ENCODE results near the gene U2SURP. TPM values are rescaled to one million over a fixed set of nuclear protein-coding genes. Genes with fewer than 3 reads are reported as not detected.

Gene U2SURP
- total and polyA plus RNA-seq, 2 donors (not counting 1 experiment from before 2014, with no cell fraction given), result 39.1 to 44.8 TPM

DNA sequence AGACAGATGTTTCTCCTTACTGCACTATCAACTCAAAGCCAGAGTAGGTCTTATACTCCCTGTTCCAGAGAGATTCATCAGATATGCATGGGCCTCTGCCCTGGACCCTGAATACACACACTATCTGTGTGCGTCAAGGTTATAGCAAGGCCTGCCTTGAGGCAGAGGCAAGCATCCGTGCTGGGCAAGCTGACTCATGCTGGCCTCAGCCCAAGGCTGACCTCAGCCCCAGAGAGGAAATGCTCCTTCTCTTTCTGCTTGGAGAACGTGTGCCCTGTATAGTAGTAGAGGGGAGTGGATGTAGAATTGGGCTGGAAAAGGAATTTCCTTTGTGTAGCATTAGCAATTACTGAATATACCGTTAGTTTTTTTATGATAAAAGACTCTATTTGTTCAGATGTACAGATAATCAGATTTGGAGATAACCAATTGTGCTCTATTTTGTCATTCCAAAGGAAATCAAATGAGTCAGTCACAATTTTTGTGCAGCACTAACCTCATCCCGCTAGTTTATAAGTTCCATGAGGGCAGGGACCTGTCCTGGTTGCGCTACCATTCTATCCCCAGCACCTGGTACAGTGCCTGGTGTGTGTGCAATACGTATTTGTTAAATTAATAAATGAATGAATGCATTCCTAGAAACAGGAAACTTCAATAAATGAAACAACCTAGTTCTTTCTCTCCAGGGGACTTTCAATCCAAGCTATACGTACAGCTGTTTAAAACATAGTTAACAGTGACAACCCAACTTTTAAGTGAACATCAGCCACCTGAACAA, 24.6 kb upstream of the U2SURP start:
- Histone ChIP-seq H3K4me1 (ENCODE audit: control insufficient read depth, extremely low read depth, insufficient read depth, low read length) (peaks cover 3% of the 10 kb centered on the region), H3K4me3 (replicated peaks in 1 of 4; ENCODE audit: control extremely low read depth in 1 of 4, insufficient read depth in 1 of 4, low read depth in 3 of 4, low read length in 4 of 4) (no peak overlapping the region), H3K4me2 (ENCODE audit: extremely low read depth, insufficient read depth, low read length) (no peak overlapping the region), H2AFZ (ENCODE audit: low read length) (no peak overlapping the region), H3K9me3 (ENCODE audit: control insufficient read depth, insufficient read depth, low read depth, low read length) (no peaks in the 10 kb centered on the region), H3K36me3 (ENCODE audit: control insufficient read depth, insufficient read depth, low read length) (no peaks in the 10 kb centered on the region), H4K20me1 (ENCODE audit: control insufficient read depth, extremely low read depth, insufficient read depth, low read length) (no peaks in the 10 kb centered on the region), H3K27me3 (ENCODE audit: control insufficient read depth, insufficient read depth, low read length) (no peaks in the 10 kb centered on the region), H3K9ac (ENCODE audit: insufficient read depth, low read length) (no peak overlapping the region), H3K27ac (ENCODE audit: insufficient read depth, low read length) (no peak overlapping the region), H3K79me2 (ENCODE audit: control insufficient read depth, insufficient read depth, low read length) (no peaks in the 10 kb centered on the region)
- peak; percentile 91 to 96 for DNase-seq (ENCODE audit: low read depth in 2 of 2)
- no peak for TF ChIP-seq EZH2 (IDR thresholded peaks at IDR 0.05; ENCODE audit: low read length, missing control alignments)
- TF ChIP-seq, protein P1, sequence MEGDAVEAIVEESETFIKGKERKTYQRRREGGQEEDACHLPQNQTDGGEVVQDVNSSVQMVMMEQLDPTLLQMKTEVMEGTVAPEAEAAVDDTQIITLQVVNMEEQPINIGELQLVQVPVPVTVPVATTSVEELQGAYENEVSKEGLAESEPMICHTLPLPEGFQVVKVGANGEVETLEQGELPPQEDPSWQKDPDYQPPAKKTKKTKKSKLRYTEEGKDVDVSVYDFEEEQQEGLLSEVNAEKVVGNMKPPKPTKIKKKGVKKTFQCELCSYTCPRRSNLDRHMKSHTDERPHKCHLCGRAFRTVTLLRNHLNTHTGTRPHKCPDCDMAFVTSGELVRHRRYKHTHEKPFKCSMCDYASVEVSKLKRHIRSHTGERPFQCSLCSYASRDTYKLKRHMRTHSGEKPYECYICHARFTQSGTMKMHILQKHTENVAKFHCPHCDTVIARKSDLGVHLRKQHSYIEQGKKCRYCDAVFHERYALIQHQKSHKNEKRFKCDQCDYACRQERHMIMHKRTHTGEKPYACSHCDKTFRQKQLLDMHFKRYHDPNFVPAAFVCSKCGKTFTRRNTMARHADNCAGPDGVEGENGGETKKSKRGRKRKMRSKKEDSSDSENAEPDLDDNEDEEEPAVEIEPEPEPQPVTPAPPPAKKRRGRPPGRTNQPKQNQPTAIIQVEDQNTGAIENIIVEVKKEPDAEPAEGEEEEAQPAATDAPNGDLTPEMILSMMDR (conservative IDR thresholded peaks at IDR 0.05 in 1 of 2, IDR thresholded peaks at IDR 0.05 in 1 of 2; ENCODE audit: low read depth in 1 of 2, low read length in 2 of 2), result no peak

DNA sequence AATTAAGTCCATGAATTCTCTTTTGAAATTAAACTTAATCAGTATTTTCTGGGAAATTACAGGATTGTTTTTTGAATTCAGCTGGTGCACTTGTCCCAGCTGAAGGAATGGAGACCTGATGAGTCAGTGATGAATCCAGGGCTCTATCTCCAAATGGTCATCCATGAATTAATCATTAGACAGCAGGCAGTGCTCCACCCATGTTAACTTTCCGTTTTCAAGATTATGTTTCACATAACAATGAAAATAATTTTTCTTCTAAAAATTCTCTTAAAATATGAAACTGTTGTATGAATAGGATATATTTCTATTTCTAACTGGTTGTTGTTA, 24.0 kb upstream of the U2SURP start:
- DNase-seq (ENCODE audit: low read depth in 2 of 2), result peak in 1 of 2 donors; percentile 53
- no peak overlapping the region for H3K4me2 ChIP-seq (ENCODE audit: extremely low read depth, insufficient read depth, low read length)
- H3K9me3 ChIP-seq (ENCODE audit: control insufficient read depth, insufficient read depth, low read depth, low read length), result no peaks in the 10 kb centered on the region
- no peak overlapping the region for H3K9ac ChIP-seq (ENCODE audit: insufficient read depth, low read length)
- TF ChIP-seq, protein P1 (conservative IDR thresholded peaks at IDR 0.05 in 1 of 2, IDR thresholded peaks at IDR 0.05 in 1 of 2; ENCODE audit: low read depth in 1 of 2, low read length in 2 of 2), result no peak
- TF ChIP-seq EZH2 (IDR thresholded peaks at IDR 0.05; ENCODE audit: low read length, missing control alignments), result no peak
- H3K36me3 ChIP-seq (ENCODE audit: control insufficient read depth, insufficient read depth, low read length), result no peaks in the 10 kb centered on the region
- no peak overlapping the region for H3K27ac ChIP-seq (ENCODE audit: insufficient read depth, low read length)
- H3K79me2 ChIP-seq (ENCODE audit: control insufficient read depth, insufficient read depth, low read length), result no peaks in the 10 kb centered on the region
- no peaks in the 10 kb centered on the region for H3K27me3 ChIP-seq (ENCODE audit: control insufficient read depth, insufficient read depth, low read length)
- H3K4me3 ChIP-seq (replicated peaks in 1 of 4; ENCODE audit: control extremely low read depth in 1 of 4, insufficient read depth in 1 of 4, low read depth in 3 of 4, low read length in 4 of 4), result no peak overlapping the region
- H2AFZ ChIP-seq (ENCODE audit: low read length), result no peak overlapping the region
- no peaks in the 10 kb centered on the region for H4K20me1 ChIP-seq (ENCODE audit: control insufficient read depth, extremely low read depth, insufficient read depth, low read length)
- H3K4me1 ChIP-seq (ENCODE audit: control insufficient read depth, extremely low read depth, insufficient read depth, low read length), result peaks cover 3% of the 10 kb centered on the region

DNA sequence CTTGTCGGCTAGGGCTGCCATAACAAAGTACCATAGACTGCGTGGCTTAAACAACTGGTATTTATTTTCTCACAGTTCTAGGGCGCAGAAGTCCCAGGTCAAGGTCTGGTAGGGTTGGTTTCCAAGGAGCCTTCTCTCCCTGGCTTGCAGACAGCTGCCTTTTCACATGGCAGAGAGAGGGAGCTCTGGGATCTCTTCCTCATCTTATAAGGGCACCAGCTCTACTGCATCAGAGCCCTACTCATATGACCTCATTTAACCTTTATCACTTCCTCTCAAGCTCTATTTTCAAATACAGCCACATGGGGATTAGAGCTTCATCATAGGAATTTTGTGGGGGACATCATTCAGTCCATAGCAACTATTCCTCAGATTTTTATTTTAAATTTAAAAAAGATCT, 20.3 kb upstream of the U2SURP start:
- no peak for DNase-seq (ENCODE audit: low read depth in 2 of 2)
- Histone ChIP-seq H3K9me3 (ENCODE audit: control insufficient read depth, insufficient read depth, low read depth, low read length) (no peaks in the 10 kb centered on the region), H3K36me3 (ENCODE audit: control insufficient read depth, insufficient read depth, low read length) (no peaks in the 10 kb centered on the region), H3K4me3 (replicated peaks in 1 of 4; ENCODE audit: control extremely low read depth in 1 of 4, insufficient read depth in 1 of 4, low read depth in 3 of 4, low read length in 4 of 4) (no peak overlapping the region), H3K27me3 (ENCODE audit: control insufficient read depth, insufficient read depth, low read length) (no peaks in the 10 kb centered on the region), H3K4me2 (ENCODE audit: extremely low read depth, insufficient read depth, low read length) (no peak overlapping the region), H4K20me1 (ENCODE audit: control insufficient read depth, extremely low read depth, insufficient read depth, low read length) (no peaks in the 10 kb centered on the region), H3K27ac (ENCODE audit: insufficient read depth, low read length) (no peak overlapping the region), H2AFZ (ENCODE audit: low read length) (no peak overlapping the region), H3K79me2 (ENCODE audit: control insufficient read depth, insufficient read depth, low read length) (no peaks in the 10 kb centered on the region), H3K9ac (ENCODE audit: insufficient read depth, low read length) (no peak overlapping the region), H3K4me1 (ENCODE audit: control insufficient read depth, extremely low read depth, insufficient read depth, low read length) (peaks cover 3% of the 10 kb centered on the region)
- TF ChIP-seq EZH2 (IDR thresholded peaks at IDR 0.05; ENCODE audit: low read length, missing control alignments), result no peak
- TF ChIP-seq, protein P1 (conservative IDR thresholded peaks at IDR 0.05 in 1 of 2, IDR thresholded peaks at IDR 0.05 in 1 of 2; ENCODE audit: low read depth in 1 of 2, low read length in 2 of 2), result no peak

Measured in fibroblast of lung (primary cell).